ENCODE data around the gene DISP3. TPM values are rescaled to one million over a fixed set of nuclear protein-coding genes. Genes with fewer than 3 reads are reported as not detected.

The DISP3 gene
- total and polyA plus RNA-seq, 9 of the 15 experiments (the other 6 are each of a cell fraction or from before 2014, with no cell fraction given) = 0.03 to 0.19 (median 0.15) TPM; not detected in 5

DNA sequence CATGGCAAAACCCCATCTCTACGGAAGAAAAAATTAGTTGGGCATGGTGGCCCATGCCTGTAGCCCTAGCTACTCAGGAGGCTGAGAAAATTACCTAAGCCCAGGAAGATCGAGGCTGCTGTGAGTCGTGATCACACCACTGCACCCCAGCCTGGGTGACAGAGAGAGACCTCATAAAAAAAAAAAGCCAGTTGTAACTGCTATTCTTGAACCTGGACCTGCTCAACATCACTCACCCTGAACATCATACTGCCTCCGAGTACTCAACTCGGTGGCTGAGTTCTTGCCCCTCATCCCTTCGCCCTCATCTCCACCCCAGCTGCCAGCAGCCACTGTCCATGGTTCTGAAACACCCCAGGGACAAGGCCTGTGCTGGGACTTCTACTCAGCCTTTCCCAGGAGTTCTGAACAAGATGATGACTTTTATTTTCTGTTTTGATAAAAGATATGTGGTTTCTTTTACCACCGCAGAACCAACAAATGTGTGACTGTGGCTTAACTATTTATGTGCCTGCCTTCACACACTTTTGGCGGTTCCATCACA lies 5.4 kb upstream of the DISP3 start (continued):
- 0 out of 2 replicates have a peak, but pooled peaks have one; percentile 24 for TF ChIP-seq ZBTB40 (IDR thresholded peaks at IDR 0.05)
- TF ChIP-seq ZBTB40 (CRISPR knock-in tag; IDR thresholded peaks at IDR 0.05) = no peak
- TF ChIP-seq NR3C1 (CRISPR knock-in tag; IDR thresholded peaks at IDR 0.05) = no peak
- TF ChIP-seq HINFP (tag; conservative IDR thresholded peaks at IDR 0.05; ENCODE audit: low read depth) = no peak
- peak; percentile 73; the same call in 1 of the 2 replicates for TF ChIP-seq ZNF263 (CRISPR knock-in tag; IDR thresholded peaks at IDR 0.05; ENCODE audit: borderline replicate concordance)
- TF ChIP-seq AFF1 (IDR thresholded peaks at IDR 0.05; ENCODE audit: low read depth in 1 of 2, partially characterized antibody in 2 of 2) = peak in 1 of 2 experiments; percentile 91
- TF ChIP-seq, protein P1, sequence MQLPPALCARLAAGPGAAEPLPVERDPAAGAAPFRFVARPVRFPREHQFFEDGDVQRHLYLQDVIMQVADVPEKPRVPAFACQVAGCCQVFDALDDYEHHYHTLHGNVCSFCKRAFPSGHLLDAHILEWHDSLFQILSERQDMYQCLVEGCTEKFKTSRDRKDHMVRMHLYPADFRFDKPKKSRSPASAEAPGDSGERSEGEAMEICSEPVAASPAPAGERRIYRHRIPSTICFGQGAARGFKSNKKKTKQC (CRISPR knock-in tag; IDR thresholded peaks at IDR 0.05) = peak; percentile 62; the same call in 1 of the 2 replicates
- TF ChIP-seq NCOA1 (IDR thresholded peaks at IDR 0.05; ENCODE audit: low read depth) = peak; percentile 31; the same call in 1 of the 2 replicates
- TF ChIP-seq MAZ (CRISPR knock-in tag; conservative IDR thresholded peaks at IDR 0.05 in 1 of 2, IDR thresholded peaks at IDR 0.05 in 1 of 2) = peak in 1 of 2 experiments; percentile 59; a peak in 2 of 4 replicates
- TF ChIP-seq GABPB1 (CRISPR knock-in tag; IDR thresholded peaks at IDR 0.05) = 0 out of 2 replicates have a peak, but pooled peaks have one; percentile 19
- no peak for TF ChIP-seq ZNF584 (CRISPR knock-in tag; IDR thresholded peaks at IDR 0.05; ENCODE audit: low read depth)
